COLO829 (cell line): ENCODE data around the gene TTC39C.
"Not testable (repeated sequence)": the region's sequence is repeated elsewhere in the genome, so short reads cannot be mapped to it uniquely, and the experiment has no call there.

Source experiments
- DNase-seq: peaks from one replicate; pipeline ENCODE4 v3.0.0; 2012; ENCODE audit warnings: low spot score

The TTC39C gene

DNA sequence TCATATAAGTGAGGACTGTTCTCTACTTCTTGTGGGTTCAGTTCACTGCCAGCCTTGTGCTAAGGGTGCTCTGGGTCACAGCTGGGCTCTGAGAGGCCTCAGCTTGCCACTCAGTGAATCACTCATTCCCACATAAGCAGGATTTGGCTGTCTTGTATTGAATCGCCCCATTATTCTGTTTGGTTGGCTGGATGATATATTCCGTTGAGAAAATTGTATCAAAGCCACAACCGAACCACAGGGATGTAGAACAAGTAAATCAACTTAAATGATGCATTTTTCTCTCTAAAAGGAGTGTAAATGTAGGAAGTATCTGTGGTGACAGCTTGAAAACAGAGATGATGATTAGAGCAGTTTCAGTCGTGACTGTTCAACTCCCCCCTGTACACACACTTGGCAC is 39.6 kb downstream of the TTC39C start:
- peak; percentile 77 for DNase-seq

DNA sequence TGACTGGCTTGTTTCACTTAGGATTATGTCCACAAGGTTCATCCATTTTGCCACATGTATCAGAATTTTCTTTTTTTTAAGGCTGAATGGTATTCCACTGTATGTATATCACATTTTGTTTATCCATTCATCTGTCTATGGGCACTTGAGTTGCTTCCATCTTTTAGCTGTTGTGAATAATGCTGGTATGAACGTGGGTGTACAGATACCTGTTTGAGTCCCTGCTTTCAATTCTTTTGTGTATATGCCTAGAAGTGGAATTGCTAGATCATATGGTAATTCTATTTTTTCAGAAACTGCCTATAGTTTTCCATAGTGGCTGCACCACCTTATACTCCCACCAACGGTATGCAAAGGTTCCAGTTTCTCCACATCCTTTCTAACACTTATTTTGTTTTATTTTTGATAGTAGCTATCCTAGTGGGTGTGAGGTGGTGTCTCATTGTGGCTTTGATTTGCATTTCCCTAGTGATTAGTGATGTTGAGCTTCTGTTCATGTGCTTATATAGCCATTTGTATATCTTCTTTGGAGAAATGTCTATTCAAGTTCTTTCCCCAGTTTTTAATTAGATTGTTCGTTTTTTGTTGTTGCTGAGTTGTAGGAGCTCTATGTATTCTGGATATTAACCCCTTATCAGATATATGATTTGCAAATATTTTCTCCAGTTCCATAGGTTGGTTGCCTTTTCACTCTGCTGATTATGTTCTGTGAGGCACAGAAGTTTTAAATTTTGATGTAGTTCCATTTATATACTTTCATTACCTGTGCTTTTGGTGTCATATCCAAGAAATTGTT is 40.7 kb downstream of the TTC39C start:
- DNase-seq, result no peak

DNA sequence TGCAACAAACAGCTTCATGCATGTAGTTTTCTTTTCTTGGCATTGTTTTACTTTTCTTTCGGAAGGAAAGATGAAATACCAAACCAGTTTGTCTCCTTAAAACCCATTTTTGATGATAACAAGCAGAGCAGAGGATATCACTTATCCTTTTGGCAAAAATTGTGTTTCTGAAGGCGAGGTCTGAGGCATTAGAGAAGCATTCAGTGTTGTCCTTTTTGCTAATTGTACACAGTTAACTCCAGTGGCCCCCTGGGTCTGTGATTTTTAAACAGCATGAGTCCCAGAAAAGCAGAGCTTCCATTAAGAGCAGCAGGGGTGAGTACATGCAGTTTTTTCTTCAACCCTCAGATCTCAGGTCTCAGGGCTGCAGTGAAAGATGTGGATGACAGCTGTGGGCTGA is 41.3 kb downstream of the TTC39C start:
- no peak for DNase-seq

DNA sequence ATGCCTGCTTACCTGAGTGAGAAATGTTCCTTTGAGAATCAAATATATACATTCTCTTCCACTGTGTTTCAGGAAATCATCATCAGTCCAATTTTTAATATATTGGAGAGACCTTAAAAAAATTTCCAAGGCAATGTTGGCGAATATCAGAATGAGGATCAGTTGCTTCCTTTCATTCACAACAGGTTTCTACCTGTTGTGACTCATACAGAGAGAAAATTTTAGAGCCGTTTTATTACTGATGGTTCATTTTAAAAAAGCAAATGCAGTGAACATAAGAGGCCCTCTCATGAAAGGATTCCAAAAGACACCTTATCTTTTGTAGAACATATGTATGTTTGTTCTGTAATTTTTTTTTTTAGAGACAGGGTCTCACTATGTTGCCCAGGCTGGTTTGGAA is 42.0 kb downstream of the TTC39C start:
- DNase-seq, result no peak

DNA sequence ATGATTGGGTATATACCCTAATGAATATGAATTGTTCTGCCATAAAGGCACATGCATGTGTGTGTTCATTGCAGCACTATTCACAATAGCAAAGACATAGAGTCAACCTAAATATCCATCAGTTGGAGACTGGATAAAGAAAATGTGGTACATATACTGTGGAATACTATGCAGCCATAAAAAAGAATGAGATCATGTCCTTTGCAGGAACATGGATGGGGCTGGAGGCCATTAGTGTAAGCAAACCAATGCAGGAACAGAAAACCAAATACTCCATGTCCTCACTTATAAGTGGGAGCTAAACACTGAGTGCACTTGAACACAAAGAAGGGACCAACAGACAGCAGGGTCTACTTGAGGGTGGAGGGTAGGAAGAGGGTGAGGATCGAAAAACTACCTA is 43.2 kb downstream of the TTC39C start:
- DNase-seq, result no peak

DNA sequence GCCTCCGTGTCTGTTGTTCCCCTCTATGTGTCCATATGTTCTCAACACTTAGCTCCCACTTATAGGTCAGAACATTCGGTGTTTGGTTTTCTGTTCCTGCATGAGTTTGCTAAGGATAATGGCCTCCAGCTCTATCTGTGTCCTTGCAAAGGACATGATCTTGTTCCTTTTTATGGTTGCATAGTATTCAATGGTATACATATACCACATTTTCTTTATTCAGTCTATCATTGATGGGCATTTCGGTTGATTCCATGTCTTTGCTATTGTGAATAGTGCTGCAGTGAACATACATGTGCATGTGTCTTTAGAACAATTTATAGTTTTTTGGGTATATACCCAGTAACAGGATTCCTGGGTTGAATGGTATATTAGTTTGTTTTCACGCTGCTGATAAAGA is 44.8 kb downstream of the TTC39C start:
- not testable (repeated sequence) for DNase-seq

DNA sequence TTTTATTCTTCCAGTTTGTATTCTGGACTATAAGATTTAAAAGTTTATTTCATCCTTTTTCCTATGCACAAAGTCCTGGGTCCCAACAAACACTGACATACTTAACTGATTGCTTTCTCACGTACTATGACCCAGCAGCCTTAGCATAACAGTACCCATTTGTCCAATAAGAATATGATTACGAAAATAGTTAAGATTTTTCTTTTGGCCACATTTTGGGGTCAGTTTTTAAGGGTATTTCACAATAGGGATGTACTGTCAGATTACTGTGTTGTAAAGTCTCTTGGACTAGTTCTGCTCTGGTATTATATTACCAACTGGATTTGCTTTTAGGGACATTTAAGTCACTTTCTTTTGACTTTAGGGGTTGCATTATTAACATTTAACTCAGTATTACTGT is 46.1 kb downstream of the TTC39C start:
- no peak for DNase-seq

DNA sequence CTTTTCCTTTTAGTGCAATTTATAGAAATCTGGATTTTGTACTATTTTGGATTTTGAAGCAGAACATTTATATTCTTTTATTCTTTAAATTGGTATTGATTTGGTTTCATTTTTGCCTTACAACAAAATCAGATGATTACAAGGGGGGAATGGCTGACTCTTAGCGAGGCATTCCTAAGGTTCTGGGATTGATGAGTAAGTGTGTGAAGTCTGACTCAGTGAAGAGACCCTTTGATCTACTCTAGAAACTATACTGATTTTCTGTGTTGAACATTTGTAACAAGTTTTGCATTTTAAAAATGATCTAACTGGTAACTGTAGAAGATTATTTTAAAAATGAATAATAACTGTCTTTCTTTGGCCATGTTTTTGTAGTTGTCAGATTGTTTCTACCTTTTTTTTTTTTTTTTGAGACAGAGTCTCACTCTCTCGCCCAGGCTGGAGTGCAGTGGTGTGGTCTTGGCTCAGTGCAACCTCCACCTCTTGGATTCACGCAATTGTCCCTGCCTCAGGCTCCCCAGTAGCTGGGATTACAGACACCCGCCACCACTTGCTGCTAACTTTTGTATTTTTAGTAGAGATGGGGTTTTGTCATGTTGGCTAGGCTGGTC is 48.7 kb downstream of the TTC39C start:
- DNase-seq, result peak; percentile 41

DNA sequence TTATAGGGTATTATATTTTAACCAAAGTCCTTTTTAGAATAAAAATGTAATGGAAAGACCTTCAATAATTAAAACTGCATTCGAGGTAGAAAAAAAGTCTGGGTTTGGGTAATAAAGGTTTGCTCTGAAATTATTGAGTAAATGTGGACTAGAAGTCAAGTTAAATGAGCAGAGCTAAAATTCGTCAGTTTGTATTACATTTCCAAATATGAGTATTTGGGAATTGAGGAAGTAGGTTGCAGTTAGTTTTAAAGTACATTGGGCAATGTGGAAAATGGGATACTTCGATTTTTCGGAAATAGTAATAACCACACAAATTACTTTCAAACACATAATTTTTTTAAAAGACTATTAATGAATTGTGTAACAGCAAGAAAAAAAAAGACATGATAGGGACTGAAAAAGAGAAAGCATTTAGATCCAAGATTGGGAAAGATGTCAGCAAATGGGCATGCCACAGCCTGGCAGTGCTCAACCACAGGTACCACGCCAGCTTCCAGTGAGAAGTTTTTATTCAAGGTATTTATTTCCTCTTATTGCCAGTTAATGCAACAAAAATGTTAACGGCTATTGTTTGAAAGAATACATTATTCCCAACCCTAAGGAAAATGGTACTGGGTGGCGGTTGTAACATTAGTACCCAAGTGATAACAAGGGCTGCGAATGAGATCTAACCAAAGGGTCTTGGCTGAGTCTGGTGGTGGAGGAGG is 50.0 kb downstream of the TTC39C start:
- DNase-seq, result no peak

DNA sequence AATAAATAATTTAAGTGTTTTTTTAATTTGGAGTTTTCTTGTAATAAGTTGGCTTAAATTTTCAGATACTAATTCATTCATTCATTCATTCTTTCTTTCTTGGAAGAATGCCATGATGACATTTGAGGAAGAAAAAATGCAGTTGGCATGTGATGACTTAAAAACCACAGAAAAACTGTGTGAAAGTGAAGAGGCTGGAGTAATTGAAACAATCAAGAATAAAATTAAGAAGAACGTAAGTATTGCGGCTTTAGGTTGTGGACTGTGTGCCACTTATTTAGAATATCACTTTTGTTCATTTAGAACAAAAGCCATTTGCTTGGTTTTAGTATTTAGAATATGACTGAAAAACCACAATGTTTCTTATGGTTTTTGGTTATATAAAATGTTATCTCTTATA is 51.4 kb downstream of the TTC39C start:
- DNase-seq, result no peak

DNA sequence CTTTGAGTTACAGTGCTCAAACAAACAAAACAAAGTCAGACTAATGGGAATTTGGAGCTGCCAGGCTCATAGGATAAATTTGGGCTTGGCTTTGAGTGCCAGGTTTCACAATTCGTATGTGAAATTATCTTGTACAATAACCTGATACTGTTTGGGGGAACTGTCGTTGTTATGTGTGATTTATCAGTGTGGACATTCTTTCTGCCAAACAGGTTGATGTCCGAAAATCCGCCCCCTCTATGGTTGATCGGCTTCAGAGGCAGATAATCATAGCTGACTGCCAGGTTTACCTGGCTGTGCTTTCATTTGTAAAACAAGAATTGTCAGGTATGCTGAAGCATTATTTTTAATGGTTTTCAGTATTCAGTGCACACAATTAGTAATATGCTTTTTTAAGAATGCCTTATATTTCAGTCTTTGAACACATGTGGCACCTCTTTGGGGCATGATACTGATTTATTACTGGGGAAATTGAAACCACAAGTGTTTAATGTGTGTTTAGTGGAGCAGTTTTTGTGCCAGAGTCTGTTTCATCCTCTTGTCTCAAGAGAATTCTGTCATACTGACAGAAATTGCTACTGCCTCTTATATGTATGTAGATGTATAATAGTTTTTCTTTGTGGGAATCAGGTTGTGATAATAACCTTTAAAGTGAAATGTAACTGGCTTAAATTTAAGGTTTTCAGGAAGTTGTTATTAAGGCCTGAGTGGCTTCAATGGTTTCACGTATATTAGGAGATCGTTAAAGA is 54.6 kb downstream of the TTC39C start:
- no peak for DNase-seq

DNA sequence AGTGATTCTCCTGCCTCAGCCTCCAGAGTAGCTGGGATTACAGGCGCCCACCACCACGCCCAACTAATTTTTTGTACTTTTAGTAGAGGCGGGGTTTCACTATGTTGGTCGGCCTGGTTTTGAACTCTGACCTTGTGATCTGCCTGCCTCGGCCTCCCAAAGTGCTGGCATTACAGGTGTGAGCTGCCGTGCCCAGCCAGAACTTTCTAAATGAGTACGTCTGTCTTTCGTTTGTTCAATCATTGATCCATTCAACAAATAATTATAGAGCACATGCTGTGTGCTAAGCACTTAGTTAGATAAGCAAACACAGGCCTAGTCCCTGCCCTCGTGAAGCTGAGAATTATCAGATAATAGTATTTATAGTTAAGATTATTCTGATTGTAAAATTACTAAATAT is 56.5 kb downstream of the TTC39C start:
- no peak for DNase-seq

DNA sequence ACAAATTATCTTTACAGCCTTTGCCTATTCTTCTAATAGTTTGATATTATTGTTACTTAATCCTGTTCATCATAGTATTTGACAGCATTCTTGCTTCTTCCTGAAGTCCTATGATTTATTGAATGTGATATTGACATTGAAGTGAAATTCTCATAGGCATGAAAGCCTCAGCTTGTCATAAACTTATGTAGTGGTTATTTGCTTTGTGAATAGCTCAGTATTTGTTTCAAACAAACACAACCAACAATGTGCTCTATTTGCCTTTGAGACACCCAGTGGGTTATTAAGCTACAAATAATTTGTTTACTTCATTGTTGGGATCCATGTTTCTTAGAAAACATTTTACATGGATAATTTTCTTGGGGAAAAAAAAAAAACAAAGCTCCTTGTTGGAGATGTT is 57.2 kb downstream of the TTC39C start:
- no peak for DNase-seq

DNA sequence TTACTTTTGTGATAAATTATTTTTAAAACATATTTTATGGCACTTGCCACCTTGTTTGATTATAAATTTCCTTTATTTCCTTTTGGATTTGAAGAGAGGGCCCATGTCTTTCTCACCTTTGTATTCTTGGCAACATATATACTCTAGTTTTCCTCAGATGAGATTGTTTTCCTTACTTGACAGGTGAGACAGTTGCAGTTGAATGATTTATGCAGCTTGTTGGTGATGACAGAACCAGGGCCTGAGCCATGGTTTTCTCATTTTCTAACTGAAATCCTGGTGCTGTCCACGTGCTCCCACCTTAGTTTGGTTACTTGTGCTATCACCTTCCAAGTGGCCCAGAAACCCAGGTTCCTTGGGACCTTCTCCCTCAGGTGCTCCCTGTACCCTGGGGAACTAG is 58.2 kb downstream of the TTC39C start:
- no peak for DNase-seq

DNA sequence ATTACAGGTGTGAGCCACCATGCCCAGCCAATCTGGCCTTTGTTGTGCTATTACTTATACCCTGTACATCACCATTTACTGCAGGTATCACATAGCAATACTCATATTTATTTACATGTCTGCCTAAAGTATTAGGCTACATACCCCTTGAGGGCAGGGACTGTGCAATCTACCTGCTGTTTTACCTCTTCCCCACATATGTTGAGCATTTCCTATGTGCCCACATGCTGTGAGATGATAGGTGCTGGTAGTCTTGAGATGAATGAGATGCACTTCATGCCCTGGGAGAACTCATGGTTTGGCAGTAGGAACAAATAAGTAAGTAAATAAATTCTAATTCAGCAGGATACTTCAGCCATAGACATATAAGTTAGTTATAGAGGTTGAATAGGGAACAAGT is 59.2 kb downstream of the TTC39C start:
- no peak for DNase-seq

DNA sequence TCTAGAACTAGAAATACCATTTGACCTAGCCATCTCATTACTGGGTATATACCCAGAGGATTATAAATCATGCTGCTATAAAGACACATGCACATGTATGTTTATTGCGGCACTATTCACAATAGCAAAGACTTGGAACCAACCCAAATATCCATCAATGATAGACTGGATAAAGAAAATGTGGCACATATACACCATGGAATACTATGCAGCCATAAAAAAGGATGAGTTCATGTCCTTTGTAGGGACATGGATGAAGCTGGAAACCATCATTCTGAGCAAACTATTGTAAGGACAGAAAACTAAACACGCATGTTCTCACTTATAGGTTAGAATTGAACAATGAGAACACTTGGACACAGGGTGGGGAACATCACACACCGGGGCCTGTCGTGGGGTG is 60.2 kb downstream of the TTC39C start:
- DNase-seq, result not testable (repeated sequence)

DNA sequence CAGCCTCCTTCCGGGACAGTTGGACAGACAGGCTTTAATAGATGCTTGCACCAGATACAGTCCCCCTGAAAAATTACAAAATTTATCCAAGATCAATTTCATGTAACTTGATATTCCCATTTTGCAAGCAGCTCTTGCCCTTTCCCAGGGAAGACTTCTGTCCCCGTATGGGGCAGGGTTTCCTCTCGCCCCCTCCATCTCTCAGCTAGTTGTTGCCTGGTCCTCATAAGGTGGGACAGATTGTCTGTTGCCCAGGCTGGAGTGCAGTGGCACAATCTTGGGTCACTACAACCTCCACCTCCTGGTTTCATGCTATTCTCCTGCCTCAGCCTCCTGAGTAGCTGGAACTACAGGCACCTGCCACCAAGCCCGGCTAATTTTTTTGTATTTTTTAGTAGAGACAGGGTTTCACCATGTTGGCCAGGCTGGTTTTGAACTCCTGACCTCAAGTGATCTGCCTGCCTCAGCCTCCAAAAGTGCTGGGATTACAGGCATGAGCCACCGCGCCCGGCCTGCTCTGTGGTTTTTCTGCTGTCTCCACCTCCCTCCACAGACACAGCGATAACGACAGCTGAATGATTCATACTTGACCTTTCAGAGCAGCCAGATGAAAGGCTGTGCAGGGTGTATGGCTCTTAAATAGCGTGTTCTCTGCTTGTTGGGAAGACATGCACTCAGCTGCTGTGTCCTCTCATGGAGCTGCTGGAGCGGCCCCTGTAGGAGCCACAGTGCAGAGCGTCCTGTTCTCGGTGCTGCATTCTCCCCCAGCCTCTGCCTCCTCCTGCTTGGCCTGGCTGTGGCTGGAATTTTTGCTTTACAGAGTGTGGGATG is 61.4 kb downstream of the TTC39C start:
- peak; percentile 93 for DNase-seq

DNA sequence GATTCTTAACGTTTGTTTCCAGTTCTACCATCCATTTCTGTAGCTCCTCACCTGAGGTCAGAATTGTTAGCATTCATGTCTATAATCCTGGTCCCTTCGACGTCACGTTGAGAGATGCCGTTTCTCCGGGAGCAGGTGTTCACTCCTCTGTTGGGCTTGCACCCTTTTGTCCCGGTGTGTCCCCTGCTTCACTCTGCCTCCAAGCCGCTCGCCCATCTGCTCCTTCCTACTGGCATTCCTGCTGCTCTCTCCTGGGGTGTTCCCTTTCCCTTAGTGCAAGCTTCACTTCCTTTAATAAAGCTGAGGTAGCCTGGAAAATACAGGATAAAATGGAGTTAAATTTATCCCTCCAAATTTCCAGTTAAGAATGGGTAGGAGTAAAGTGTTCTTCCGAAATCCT is 62.4 kb downstream of the TTC39C start:
- no peak for DNase-seq

DNA sequence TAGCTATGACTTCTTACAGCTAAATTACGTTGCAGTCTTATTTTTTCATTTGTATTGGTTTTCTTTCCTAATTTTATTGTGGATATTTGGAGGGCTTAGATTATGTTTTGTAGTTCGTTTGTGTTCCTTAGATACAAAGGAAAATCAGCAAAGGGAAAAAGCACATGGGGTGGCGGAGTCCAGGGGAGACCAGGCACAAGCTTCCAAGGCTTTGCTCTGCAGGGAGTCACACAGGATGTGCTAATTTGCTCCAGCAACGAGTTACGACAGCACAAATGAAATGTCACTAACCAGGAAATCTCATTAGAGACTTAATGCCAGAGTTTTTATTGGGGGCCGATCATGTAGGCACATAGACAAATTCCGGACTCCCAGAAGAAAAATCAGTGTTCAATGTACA is 63.8 kb downstream of the TTC39C start:
- no peak for DNase-seq

DNA sequence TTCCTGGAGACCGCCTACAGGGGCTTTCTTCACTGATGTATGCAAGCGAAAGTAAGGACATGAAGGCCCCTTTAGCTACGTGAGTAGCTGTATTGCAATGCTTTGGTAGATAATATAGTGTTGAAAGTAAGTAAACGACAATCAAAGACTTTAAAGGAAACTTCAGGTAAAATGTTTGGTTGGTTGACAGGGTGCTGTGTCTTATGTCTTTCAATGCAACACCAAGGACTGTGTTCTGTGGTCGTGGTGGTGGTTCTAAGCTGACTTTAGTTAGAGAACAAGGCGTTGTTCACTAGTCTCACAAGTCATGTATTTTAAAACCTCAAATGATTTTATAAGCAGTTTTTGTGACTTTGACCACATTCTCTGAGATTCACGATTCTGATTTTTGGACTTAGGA is 66.3 kb downstream of the TTC39C start:
- DNase-seq, result no peak

DNA sequence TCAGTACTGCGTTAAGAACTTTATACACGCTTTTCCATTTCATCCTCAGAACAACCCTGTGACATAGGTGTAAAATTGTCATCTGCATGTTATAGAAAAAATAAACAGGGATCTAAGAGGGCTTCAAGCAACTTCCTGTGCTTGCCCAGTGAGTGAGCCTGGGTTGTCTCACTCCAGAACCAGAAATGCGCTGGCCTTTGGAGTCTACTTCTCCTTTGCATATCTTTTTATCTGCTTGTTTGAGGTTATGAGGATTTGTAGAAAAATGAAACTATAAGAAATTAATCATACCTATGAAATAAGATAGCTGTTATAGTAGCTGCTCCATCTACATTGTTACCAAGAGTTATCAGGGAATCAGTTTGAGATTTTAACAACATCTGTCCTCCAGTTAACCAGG is 69.0 kb downstream of the TTC39C start:
- no peak for DNase-seq

DNA sequence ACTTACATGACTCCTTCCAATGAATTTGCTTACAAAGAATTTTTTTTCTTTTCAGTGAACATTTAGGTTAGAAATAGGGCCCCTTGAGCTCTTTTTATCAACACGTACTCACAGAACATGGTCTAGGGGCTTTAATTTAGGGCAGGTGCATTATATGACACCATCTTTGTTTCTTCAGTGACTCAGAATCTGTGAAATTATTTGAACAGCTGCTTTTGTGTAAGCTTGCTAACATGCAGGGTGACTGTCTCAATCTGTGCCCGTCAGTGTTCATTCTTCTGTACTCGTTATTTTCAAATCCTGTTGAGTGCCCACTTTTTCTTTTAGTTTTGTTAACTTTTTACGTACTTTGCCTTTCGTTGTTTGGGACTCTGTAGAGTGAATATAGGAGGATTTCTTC is 71.5 kb downstream of the TTC39C start:
- DNase-seq, result no peak
